ENCODE measurements around the gene PMEL. TPM values are rescaled to one million over a fixed set of nuclear protein-coding genes. Genes with fewer than 3 reads are reported as not detected.
"Not testable (repeated sequence)": the region's sequence is repeated elsewhere in the genome, so short reads cannot be mapped to it uniquely, and the experiment has no call there.

Gene PMEL
- total RNA-seq, 1 experiment from 2014 or later: 5.8 TPM

DNA sequence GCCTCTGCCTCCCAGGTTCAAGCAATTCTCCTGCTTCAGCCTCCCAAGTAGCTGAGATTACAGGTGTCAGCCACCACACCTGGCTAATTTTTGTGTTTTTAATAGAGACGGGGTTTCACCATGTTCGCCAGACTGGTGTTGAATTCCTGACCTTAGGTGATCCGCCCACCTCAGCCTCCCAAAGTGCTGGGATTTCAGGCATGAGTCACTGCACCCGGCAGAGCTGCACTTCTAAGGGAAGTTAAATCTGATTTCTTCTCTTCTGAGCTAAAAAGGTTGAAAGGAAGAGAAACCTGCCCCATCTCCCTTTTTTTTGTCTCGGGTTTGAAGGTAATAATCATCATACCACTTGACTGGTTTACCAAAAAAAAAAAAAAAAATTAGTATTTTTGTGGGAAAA is 16.0 kb upstream of the PMEL start:
- Histone ChIP-seq H3K4me2 (ENCODE audit: low read length) (peak overlapping the region; percentile 45), H3K4me1 (ENCODE audit: control insufficient read depth in 1 of 2, insufficient read depth in 2 of 2, low read length in 2 of 2) (peaks cover 12 to 16% of the 10 kb centered on the region in 2 experiments), H3K4me3 (replicated peaks in 1 of 2; ENCODE audit: low read depth in 1 of 2, low read length in 2 of 2) (peak overlapping the region in 1 of 2 experiments; percentile 4; a peak in 1 of 4 replicates)
- H4K20me1 ChIP-seq (ENCODE audit: insufficient read depth); H3K9me2 ChIP-seq (ENCODE audit: insufficient read depth); H2AFZ ChIP-seq (ENCODE audit: low read depth, low read length, poor library complexity, severe bottlenecking); H3K9ac ChIP-seq (ENCODE audit: low read length); H3K79me2 ChIP-seq (ENCODE audit: insufficient read depth, low read length); H3K27me3 ChIP-seq (ENCODE audit: insufficient read depth, low read length); BruUV-seq (replicated peaks); DNase-seq (ENCODE audit: low read depth, low spot score); intact Hi-C loops (cut with micrococcal nuclease); H3K27ac ChIP-seq (ENCODE audit: low read depth, low read length); H3K9me3 ChIP-seq (ENCODE audit: control insufficient read depth in 1 of 2, insufficient read depth in 1 of 2, low read depth in 1 of 2, low read length in 2 of 2); H3K36me3 ChIP-seq (ENCODE audit: control insufficient read depth in 1 of 2, insufficient read depth in 2 of 2, low read length in 2 of 2); RAD21 ChIA-PET (ENCODE audit: low non-redundant PET in 1 of 2, low total read pairs in 2 of 2, uncharacterized antibody in 2 of 2, unreplicated experiment in 2 of 2): not testable (repeated sequence)
- CTCF ChIA-PET: interaction anchor here (1.7 to 1.8 kb wide), 2 partner anchors 14 to 48 kb away, joined by 4 to 9 read pairs; no protein-coding TSS in a partner anchor
- peak; percentile 13; the same call in 1 of the 2 replicates for TF ChIP-seq JUND (IDR thresholded peaks at IDR 0.05)
- peak; percentile 68 for TF ChIP-seq EGR1 (IDR thresholded peaks at IDR 0.05; ENCODE audit: low read depth)
- peak; percentile 29; the same call in 1 of the 2 replicates for TF ChIP-seq FOSL1 (IDR thresholded peaks at IDR 0.05; ENCODE audit: low read depth)
- POLR2A ChIA-PET: interaction anchor here (2.3 kb wide), 1 partner anchor 8 kb away, joined by 13 read pairs; the partner anchor contains the start of gene RAB5B
- peak; percentile 81 for ATAC-seq

DNA sequence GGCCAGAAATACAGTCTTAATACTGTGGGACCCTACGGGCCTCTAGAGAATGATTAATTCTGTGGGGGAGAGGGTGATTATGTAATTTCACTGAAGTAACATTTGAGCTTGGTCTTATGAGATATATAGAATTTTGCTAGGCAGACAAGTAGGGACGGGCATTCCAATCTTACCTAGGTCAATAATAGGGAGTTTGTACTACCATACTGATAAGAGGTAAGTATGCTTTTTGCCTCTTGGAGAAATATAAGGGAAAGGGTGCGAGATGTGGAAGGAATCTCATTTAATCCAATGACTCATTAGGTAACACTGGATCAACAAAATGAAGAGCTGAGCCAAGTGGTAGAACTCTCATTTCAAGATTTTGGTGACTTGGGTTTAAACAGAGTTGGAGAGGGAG is 13.2 kb upstream of the PMEL start:
- TF ChIP-seq, protein P1, sequence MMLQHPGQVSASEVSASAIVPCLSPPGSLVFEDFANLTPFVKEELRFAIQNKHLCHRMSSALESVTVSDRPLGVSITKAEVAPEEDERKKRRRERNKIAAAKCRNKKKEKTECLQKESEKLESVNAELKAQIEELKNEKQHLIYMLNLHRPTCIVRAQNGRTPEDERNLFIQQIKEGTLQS (IDR thresholded peaks at IDR 0.05): no peak
- TF ChIP-seq SP1 (IDR thresholded peaks at IDR 0.05; ENCODE audit: low read depth) (no peak), SRF (IDR thresholded peaks at IDR 0.05; ENCODE audit: low read depth) (no peak), POLR2AphosphoS5 (IDR thresholded peaks at IDR 0.05; ENCODE audit: low read depth, low read length) (no peak), EZH2phosphoT487 (IDR thresholded peaks at IDR 0.05; ENCODE audit: borderline replicate concordance) (no peak)
- Histone ChIP-seq H3K4me3 (replicated peaks in 1 of 2; ENCODE audit: low read depth in 1 of 2, low read length in 2 of 2) (no peak overlapping the region), H3K27ac (ENCODE audit: low read depth, low read length) (no peak overlapping the region), H2AFZ (ENCODE audit: low read depth, low read length, poor library complexity, severe bottlenecking) (no peak overlapping the region), H3K79me2 (ENCODE audit: insufficient read depth, low read length) (peaks cover 19% of the 10 kb centered on the region; the same call in 1 of the 2 replicates), H3K4me1 (ENCODE audit: control insufficient read depth in 1 of 2, insufficient read depth in 2 of 2, low read length in 2 of 2) (peaks cover 12 to 23% of the 10 kb centered on the region in 2 experiments), H3K9me2 (ENCODE audit: insufficient read depth) (no peaks in the 10 kb centered on the region), H3K9ac (ENCODE audit: low read length) (no peak overlapping the region), H4K20me1 (ENCODE audit: insufficient read depth) (no peaks in the 10 kb centered on the region), H3K9me3 (ENCODE audit: control insufficient read depth in 1 of 2, insufficient read depth in 1 of 2, low read depth in 1 of 2, low read length in 2 of 2) (no peaks in the 10 kb centered on the region), H3K4me2 (ENCODE audit: low read length) (no peak overlapping the region), H3K27me3 (ENCODE audit: insufficient read depth, low read length) (no peaks in the 10 kb centered on the region), H3K36me3 (ENCODE audit: control insufficient read depth in 1 of 2, insufficient read depth in 2 of 2, low read length in 2 of 2) (no peaks in the 10 kb centered on the region; a peak in 1 of 4 replicates)
- ATAC-seq: no peak
- ChIA-PET POLR2A (no interaction called here), CTCF (no interaction called here), RAD21 (ENCODE audit: low non-redundant PET in 1 of 2, low total read pairs in 2 of 2, uncharacterized antibody in 2 of 2, unreplicated experiment in 2 of 2) (no interaction called here)
- intact Hi-C loops (cut with micrococcal nuclease): no loop called here
- no peak for DNase-seq (ENCODE audit: low read depth, low spot score)
- no TSS peak for BruUV-seq (replicated peaks)
